ENCODE results near the gene KCNE4. TPM values are rescaled to one million over a fixed set of nuclear protein-coding genes. Genes with fewer than 3 reads are reported as not detected.

Gene KCNE4
- total and polyA plus RNA-seq, 2 donors (not counting 1 experiment from before 2014, with no cell fraction given), result 17.8 to 25.3 TPM

DNA sequence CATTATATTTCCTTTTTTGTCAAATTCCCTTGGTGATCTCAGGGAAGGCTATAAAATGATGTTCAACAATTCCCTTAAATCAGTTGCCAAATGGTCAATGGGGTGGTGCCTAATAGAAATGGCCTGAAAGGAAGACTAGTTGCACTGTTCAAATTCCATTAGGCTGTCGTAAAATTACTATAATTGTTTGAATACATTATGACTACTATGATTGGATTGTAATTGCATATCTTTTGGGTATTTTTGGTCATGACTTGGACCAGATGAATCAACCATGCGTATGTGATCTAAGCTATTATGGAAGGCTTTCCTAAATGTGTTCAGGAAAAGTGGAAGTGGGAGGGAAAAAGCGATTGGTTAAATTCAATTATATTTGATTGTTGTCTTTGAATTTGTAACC is 41.3 kb upstream of the KCNE4 start:
- no peaks in the 10 kb centered on the region for H3K79me2 ChIP-seq (ENCODE audit: control insufficient read depth, insufficient read depth, low read length)
- H4K20me1 ChIP-seq (ENCODE audit: control insufficient read depth, extremely low read depth, insufficient read depth, low read length), result no peaks in the 10 kb centered on the region
- TF ChIP-seq EZH2 (IDR thresholded peaks at IDR 0.05; ENCODE audit: low read length, missing control alignments), result no peak
- TF ChIP-seq, protein P1, sequence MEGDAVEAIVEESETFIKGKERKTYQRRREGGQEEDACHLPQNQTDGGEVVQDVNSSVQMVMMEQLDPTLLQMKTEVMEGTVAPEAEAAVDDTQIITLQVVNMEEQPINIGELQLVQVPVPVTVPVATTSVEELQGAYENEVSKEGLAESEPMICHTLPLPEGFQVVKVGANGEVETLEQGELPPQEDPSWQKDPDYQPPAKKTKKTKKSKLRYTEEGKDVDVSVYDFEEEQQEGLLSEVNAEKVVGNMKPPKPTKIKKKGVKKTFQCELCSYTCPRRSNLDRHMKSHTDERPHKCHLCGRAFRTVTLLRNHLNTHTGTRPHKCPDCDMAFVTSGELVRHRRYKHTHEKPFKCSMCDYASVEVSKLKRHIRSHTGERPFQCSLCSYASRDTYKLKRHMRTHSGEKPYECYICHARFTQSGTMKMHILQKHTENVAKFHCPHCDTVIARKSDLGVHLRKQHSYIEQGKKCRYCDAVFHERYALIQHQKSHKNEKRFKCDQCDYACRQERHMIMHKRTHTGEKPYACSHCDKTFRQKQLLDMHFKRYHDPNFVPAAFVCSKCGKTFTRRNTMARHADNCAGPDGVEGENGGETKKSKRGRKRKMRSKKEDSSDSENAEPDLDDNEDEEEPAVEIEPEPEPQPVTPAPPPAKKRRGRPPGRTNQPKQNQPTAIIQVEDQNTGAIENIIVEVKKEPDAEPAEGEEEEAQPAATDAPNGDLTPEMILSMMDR (conservative IDR thresholded peaks at IDR 0.05 in 1 of 2, IDR thresholded peaks at IDR 0.05 in 1 of 2; ENCODE audit: low read depth in 1 of 2, low read length in 2 of 2), result no peak
- H3K4me1 ChIP-seq (ENCODE audit: control insufficient read depth, extremely low read depth, insufficient read depth, low read length), result peaks cover 19% of the 10 kb centered on the region
- H3K4me3 ChIP-seq (replicated peaks in 1 of 4; ENCODE audit: control extremely low read depth in 1 of 4, insufficient read depth in 1 of 4, low read depth in 3 of 4, low read length in 4 of 4), result no peak overlapping the region
- no peak overlapping the region for H3K4me2 ChIP-seq (ENCODE audit: extremely low read depth, insufficient read depth, low read length)
- no peak overlapping the region for H3K9ac ChIP-seq (ENCODE audit: insufficient read depth, low read length)
- H2AFZ ChIP-seq (ENCODE audit: low read length), result no peak overlapping the region
- no peaks in the 10 kb centered on the region for H3K9me3 ChIP-seq (ENCODE audit: control insufficient read depth, insufficient read depth, low read depth, low read length)
- DNase-seq (ENCODE audit: low read depth in 2 of 2), result peak; percentile 76 to 91
- H3K27ac ChIP-seq (ENCODE audit: insufficient read depth, low read length), result peak overlapping the region; percentile 52
- no peaks in the 10 kb centered on the region for H3K27me3 ChIP-seq (ENCODE audit: control insufficient read depth, insufficient read depth, low read length)
- no peaks in the 10 kb centered on the region for H3K36me3 ChIP-seq (ENCODE audit: control insufficient read depth, insufficient read depth, low read length)

DNA sequence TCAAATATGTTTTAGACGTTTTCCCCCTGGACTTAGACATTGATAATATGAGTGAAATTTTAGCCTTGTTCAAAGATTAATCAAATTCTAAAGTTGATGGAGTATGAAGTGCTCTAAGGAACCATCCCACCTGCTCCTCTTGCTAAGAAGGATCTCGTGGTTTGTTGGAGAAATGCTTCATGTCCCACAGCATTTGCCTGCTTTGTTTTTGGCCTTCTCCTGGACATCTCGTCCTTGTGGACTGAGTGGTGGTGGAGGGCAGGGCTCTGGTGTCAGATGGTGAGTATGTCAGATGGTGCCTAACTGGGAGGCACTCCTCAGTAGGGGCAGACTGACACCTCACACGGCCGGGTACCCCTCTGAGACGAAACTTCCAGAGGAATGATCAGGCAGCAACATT is 39.7 kb upstream of the KCNE4 start:
- no peak overlapping the region for H3K9ac ChIP-seq (ENCODE audit: insufficient read depth, low read length)
- no peaks in the 10 kb centered on the region for H3K79me2 ChIP-seq (ENCODE audit: control insufficient read depth, insufficient read depth, low read length)
- DNase-seq (ENCODE audit: low read depth in 2 of 2), result no peak
- no peak overlapping the region for H2AFZ ChIP-seq (ENCODE audit: low read length)
- no peaks in the 10 kb centered on the region for H3K9me3 ChIP-seq (ENCODE audit: control insufficient read depth, insufficient read depth, low read depth, low read length)
- H4K20me1 ChIP-seq (ENCODE audit: control insufficient read depth, extremely low read depth, insufficient read depth, low read length), result no peaks in the 10 kb centered on the region
- H3K36me3 ChIP-seq (ENCODE audit: control insufficient read depth, insufficient read depth, low read length), result no peaks in the 10 kb centered on the region
- no peaks in the 10 kb centered on the region for H3K27me3 ChIP-seq (ENCODE audit: control insufficient read depth, insufficient read depth, low read length)
- H3K4me1 ChIP-seq (ENCODE audit: control insufficient read depth, extremely low read depth, insufficient read depth, low read length), result peaks cover 16% of the 10 kb centered on the region
- H3K4me3 ChIP-seq (replicated peaks in 1 of 4; ENCODE audit: control extremely low read depth in 1 of 4, insufficient read depth in 1 of 4, low read depth in 3 of 4, low read length in 4 of 4), result no peak overlapping the region
- H3K27ac ChIP-seq (ENCODE audit: insufficient read depth, low read length), result no peak overlapping the region
- H3K4me2 ChIP-seq (ENCODE audit: extremely low read depth, insufficient read depth, low read length), result no peak overlapping the region
- no peak for TF ChIP-seq EZH2 (IDR thresholded peaks at IDR 0.05; ENCODE audit: low read length, missing control alignments)
- TF ChIP-seq, protein P1 (conservative IDR thresholded peaks at IDR 0.05 in 1 of 2, IDR thresholded peaks at IDR 0.05 in 1 of 2; ENCODE audit: low read depth in 1 of 2, low read length in 2 of 2), result no peak

DNA sequence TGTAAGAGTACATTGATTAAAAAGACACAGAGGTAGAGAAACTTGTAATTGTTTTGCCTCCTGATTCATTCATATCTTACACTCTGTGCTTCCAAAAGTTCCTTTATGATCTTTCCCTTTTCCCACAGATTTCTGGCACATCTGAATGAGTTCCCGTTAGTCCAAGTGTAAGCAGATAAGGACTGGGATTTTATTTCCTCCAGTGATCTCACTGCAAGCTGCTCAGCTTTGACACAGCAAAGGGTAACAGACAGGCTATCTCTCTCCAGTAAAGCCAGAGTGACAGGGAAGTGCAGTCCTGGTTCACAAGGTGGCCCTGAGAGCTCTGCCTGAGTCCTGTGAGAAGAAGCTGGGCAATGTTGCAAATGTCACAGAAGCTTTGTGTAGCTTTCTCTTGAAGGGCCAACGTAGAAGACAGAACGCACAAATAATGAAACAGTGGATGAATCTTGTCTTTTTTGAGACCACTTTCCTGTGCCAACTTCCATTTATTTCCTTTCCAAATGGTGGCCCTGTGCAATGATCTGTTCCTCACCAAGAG is 32.5 kb upstream of the KCNE4 start:
- Histone ChIP-seq H3K4me1 (ENCODE audit: control insufficient read depth, extremely low read depth, insufficient read depth, low read length) (no peaks in the 10 kb centered on the region), H3K79me2 (ENCODE audit: control insufficient read depth, insufficient read depth, low read length) (no peaks in the 10 kb centered on the region), H3K9ac (ENCODE audit: insufficient read depth, low read length) (no peak overlapping the region), H3K27me3 (ENCODE audit: control insufficient read depth, insufficient read depth, low read length) (no peaks in the 10 kb centered on the region), H3K27ac (ENCODE audit: insufficient read depth, low read length) (no peak overlapping the region), H3K4me2 (ENCODE audit: extremely low read depth, insufficient read depth, low read length) (no peak overlapping the region), H3K36me3 (ENCODE audit: control insufficient read depth, insufficient read depth, low read length) (no peaks in the 10 kb centered on the region), H3K4me3 (replicated peaks in 1 of 4; ENCODE audit: control extremely low read depth in 1 of 4, insufficient read depth in 1 of 4, low read depth in 3 of 4, low read length in 4 of 4) (no peak overlapping the region), H3K9me3 (ENCODE audit: control insufficient read depth, insufficient read depth, low read depth, low read length) (no peaks in the 10 kb centered on the region), H4K20me1 (ENCODE audit: control insufficient read depth, extremely low read depth, insufficient read depth, low read length) (no peaks in the 10 kb centered on the region), H2AFZ (ENCODE audit: low read length) (no peak overlapping the region)
- TF ChIP-seq, protein P1 (conservative IDR thresholded peaks at IDR 0.05 in 1 of 2, IDR thresholded peaks at IDR 0.05 in 1 of 2; ENCODE audit: low read depth in 1 of 2, low read length in 2 of 2), result no peak
- no peak for TF ChIP-seq EZH2 (IDR thresholded peaks at IDR 0.05; ENCODE audit: low read length, missing control alignments)
- no peak for DNase-seq (ENCODE audit: low read depth in 2 of 2)

Data from fibroblast of lung (primary cell).